Thoracic aorta (tissue), 2 donors: ENCODE data around the gene HOXC9. TPM values are rescaled to one million over a fixed set of nuclear protein-coding genes. Genes with fewer than 3 reads are reported as not detected.

ENCODE experiments used
- ATAC-seq: fragments of 150-250 bp; one replicate; pipeline ENCODE4 v1.8.0; 2017; ENCODE audit warnings: low read depth; ENCODE audit not compliant: insufficient number of reproducible peaks, low FRiP score
- DNase-seq: peaks from one replicate; pipeline ENCODE4 v3.0.0-alpha.2; 2020; ENCODE audit warnings: low spot score
- H3K27ac ChIP-seq, 2 donors: fragments of 200-600 bp; sonication (generic); 1 replicate in 1 of 2; 2 replicates in 1 of 2; pipeline ENCODE4 v1.5.1; 2016; ENCODE audit warnings: mild to moderate bottlenecking in 2 of 2, moderate library complexity in 2 of 2
- H3K27me3 ChIP-seq: fragments of 200-600 bp; sonication (generic); replicated peaks from 2 replicates; pipeline ENCODE4 v1.6.0; 2016; ENCODE audit warnings: mild to moderate bottlenecking; ENCODE audit not compliant: insufficient read depth
- H3K36me3 ChIP-seq: fragments of 200-600 bp; sonication (generic); one replicate; pipeline ENCODE4 v1.5.1; 2016
- H3K4me1 ChIP-seq, 2 donors: fragments of 200-600 bp; sonication (generic); 1 replicate in 1 of 2; 2 replicates in 1 of 2; pipeline versions ENCODE4 v1.5.1 to v1.6.0; 2016; ENCODE audit warnings: low read depth in 2 of 2, mild to moderate bottlenecking in 1 of 2; ENCODE audit not compliant: control insufficient read depth in 1 of 2
- H3K4me3 ChIP-seq: fragments of 200-600 bp; sonication (generic); 2 replicates; pipeline ENCODE4 v1.5.1; 2016; ENCODE audit warnings: mild to moderate bottlenecking
- H3K9me3 ChIP-seq: fragments of 200-600 bp; sonication (generic); 2 replicates; pipeline ENCODE4 v1.5.1; 2016
- total RNA-seq, 2 donors: library from RNA; depleted of rRNA; stranded (reverse); fragments of >200 nt; gene quantifications; one replicate each; pipeline versions ENCODE4 v1.1.0 to v1.2.3, GENCODE V29; 2016
- TF ChIP-seq, protein P1 (sequence below): fragments of 200-600 bp; sonication (generic); IDR thresholded peaks from one replicate; pipeline ENCODE4 v1.5.1; 2019; ENCODE audit warnings: antibody characterized with exemption

HOXC9 gene
- total RNA-seq, 2 donors from 2014 or later: not detected

DNA sequence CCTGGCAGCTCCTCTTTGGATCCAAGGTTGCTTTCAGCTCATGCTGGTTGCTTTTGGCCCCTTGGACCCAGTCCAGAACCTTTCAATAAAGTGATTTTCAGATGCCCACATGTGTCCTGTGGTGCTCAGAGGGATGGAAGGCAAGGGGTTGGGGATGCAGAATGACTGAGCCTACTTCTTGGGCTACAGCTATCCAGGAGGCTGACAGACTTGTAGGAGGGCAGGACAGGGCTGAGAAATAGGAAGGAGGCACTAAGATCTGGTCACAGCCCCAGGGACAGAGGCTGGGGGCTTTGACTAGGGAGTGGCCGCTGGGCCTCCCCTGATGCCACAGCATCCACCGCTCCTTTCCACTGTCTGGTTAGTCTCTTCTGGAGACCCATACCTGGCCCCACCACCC, 28.3 kb upstream of the HOXC9 start:
- ATAC-seq: no peak
- no peaks in the 10 kb centered on the region for H3K36me3 ChIP-seq
- H3K27me3 ChIP-seq: peaks cover 44% of the 10 kb centered on the region
- peaks cover 16 to 24% of the 10 kb centered on the region in 2 donors for H3K4me1 ChIP-seq
- H3K27ac ChIP-seq: no peak overlapping the region
- no peak overlapping the region for H3K4me3 ChIP-seq
- no peak for DNase-seq
- H3K9me3 ChIP-seq: no peaks in the 10 kb centered on the region
- TF ChIP-seq, protein P1, sequence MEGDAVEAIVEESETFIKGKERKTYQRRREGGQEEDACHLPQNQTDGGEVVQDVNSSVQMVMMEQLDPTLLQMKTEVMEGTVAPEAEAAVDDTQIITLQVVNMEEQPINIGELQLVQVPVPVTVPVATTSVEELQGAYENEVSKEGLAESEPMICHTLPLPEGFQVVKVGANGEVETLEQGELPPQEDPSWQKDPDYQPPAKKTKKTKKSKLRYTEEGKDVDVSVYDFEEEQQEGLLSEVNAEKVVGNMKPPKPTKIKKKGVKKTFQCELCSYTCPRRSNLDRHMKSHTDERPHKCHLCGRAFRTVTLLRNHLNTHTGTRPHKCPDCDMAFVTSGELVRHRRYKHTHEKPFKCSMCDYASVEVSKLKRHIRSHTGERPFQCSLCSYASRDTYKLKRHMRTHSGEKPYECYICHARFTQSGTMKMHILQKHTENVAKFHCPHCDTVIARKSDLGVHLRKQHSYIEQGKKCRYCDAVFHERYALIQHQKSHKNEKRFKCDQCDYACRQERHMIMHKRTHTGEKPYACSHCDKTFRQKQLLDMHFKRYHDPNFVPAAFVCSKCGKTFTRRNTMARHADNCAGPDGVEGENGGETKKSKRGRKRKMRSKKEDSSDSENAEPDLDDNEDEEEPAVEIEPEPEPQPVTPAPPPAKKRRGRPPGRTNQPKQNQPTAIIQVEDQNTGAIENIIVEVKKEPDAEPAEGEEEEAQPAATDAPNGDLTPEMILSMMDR: no peak

DNA sequence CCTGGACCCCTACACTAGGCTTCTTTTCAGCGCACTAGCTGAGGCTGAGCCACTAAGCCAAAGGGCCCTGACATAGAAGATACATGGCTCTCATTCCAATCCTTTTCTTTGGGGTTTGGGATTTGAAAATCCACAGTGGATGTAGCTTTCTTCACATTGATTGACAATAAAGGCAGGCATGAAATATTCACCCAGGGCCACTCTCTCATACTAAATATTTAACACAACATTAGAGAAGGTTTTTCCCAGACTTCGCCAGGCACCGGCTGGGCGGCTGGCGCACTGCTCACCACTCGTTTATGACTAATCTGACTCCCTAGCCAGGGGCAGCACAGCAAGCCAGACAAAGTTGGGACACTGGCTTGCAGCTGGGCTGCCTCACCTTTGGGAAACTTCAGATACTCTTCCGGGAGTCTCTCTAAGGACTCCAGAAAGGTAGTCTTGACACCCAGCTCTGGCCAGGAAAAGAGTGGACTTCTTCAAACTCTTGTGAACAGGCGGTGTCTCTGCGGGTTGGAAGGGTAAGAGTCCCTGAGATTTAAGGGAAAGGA, 27.7 kb upstream of the HOXC9 start:
- TF ChIP-seq, protein P1: no peak
- Histone ChIP-seq H3K4me3 (no peak overlapping the region), H3K4me1 (peaks cover 16 to 24% of the 10 kb centered on the region in 2 donors), H3K9me3 (no peaks in the 10 kb centered on the region), H3K27ac (no peak overlapping the region), H3K27me3 (peaks cover 50% of the 10 kb centered on the region), H3K36me3 (no peaks in the 10 kb centered on the region)
- DNase-seq (no peak), ATAC-seq (no peak)

DNA sequence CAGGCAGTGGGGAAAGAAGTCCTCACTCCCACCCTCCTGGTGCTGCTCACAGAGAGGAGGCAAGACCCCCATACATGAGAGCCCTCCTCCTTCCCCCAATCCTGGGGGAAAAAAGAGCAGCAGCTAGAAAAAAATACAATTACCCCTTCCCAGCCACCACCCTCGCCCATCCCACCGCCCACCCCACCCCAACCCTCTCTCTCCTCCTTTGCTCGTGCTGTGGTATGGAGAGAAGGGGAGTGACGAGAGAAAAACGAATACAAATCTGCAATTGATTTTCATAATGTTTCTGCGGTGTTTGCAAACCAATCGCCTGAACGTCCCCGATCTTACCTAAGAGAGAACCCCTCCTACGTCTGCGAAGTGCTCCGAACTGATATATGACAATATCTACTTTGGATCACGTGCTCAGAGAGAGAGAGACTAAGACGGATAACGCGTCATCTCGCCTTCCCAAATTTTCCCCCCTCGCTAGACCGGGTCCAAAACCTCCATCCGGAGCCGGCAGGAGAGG, 27.2 kb upstream of the HOXC9 start, which contains the start of gene HOXC11:
TSS of gene HOXC11 (plus strand) at position 405 of the 514 bp plus-strand sequence. CDS start 116 bp downstream, outside the sequence.
- peak within 1 kb of the TSS; percentile 63 for H3K4me3 ChIP-seq
- TF ChIP-seq, protein P1: no peak
- H3K9me3 ChIP-seq: no peaks in the 10 kb centered on the region
- peaks cover 55% of the 10 kb centered on the region for H3K27me3 ChIP-seq
- H3K36me3 ChIP-seq: no peaks in the 10 kb centered on the region
- H3K27ac ChIP-seq: no peak within 1 kb of the TSS
- H3K4me1 ChIP-seq: peaks cover 16 to 24% of the 10 kb centered on the region in 2 donors
- ATAC-seq: no peak
- no peak for DNase-seq

DNA sequence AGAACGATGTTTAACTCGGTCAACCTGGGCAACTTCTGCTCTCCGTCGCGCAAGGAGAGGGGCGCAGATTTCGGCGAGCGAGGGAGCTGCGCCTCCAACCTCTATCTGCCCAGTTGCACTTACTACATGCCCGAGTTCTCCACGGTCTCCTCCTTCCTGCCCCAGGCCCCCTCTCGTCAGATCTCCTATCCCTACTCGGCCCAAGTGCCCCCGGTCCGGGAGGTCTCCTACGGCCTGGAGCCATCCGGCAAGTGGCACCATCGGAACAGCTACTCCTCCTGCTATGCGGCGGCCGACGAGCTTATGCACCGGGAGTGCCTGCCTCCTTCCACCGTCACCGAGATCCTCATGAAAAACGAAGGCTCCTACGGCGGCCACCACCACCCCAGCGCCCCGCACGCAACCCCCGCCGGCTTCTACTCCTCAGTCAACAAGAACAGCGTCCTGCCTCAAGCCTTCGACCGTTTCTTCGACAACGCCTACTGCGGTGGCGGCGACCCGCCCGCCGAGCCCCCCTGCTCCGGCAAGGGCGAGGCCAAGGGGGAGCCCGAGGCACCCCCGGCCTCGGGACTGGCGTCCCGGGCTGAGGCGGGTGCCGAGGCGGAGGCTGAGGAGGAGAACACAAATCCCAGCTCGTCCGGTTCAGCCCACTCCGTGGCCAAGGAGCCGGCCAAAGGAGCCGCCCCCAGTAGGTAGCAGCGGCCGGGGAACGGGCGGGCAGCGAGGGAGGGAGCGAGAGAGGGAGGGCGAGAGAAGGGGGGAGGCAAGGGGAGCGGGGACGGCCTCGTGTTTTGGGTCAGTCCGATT, 26.5 kb upstream of the HOXC9 start:
- peaks cover 16 to 24% of the 10 kb centered on the region in 2 donors for H3K4me1 ChIP-seq
- peaks cover 58% of the 10 kb centered on the region for H3K27me3 ChIP-seq
- ATAC-seq: no peak
- TF ChIP-seq, protein P1: no peak
- no peaks in the 10 kb centered on the region for H3K36me3 ChIP-seq
- H3K27ac ChIP-seq: no peak overlapping the region
- no peak for DNase-seq
- H3K4me3 ChIP-seq: peak overlapping the region; percentile 63
- H3K9me3 ChIP-seq: no peaks in the 10 kb centered on the region
